HG03097 (cell line): Measurements from ENCODE around the gene SSTR3.
"Not testable (repeated sequence)": the region's sequence is repeated elsewhere in the genome, so short reads cannot be mapped to it uniquely, and the experiment has no call there.

Experiments used
- ATAC-seq: cut with Tn5 transposase; IDR thresholded peaks from one replicate; pipeline ENCODE4 v1.9.1; 2021; ENCODE audit not compliant: unreplicated experiment, low FRiP score

SSTR3 gene

DNA sequence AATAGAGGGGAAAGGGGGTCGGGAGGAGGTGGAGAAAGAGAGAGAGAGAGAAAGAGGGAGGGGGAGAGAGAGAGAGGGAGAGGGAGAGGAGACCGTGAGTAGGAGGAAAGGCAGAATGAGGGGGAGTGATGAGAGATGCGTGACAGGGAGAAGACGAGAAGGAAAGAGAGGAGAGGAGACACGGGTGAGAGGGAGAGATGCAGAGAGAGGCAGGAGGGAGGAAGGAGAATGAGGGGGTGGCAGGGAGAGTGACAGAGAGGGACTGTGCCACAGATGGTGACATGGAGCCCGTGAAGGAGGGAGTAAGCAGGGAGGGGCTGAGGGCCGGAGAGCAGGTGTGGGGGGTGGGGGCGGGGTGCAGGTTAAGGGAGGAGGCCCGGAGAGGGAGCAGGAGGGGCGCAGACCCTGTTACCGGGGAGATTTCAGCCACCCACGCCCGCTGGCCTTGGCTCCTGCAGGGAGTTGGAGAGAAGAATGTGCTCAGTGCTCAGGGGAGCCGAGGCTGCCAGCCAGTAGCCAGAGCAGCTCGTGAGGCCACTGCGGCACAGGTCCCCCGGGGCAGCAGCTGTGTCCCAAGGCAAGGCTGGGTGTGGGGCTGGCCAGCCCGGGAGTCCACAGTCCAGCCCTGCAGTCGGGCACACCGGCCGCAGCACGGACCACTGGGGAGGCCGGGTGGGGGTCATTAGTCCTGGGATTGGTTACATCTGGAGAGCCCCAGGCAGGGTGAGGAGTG, at the start of gene SSTR3:
SSTR3 (minus strand) TSS at position 304 of the 733 bp plus-strand sequence. CDS start 4,674 bp downstream, outside the sequence.
- ATAC-seq: no peak

DNA sequence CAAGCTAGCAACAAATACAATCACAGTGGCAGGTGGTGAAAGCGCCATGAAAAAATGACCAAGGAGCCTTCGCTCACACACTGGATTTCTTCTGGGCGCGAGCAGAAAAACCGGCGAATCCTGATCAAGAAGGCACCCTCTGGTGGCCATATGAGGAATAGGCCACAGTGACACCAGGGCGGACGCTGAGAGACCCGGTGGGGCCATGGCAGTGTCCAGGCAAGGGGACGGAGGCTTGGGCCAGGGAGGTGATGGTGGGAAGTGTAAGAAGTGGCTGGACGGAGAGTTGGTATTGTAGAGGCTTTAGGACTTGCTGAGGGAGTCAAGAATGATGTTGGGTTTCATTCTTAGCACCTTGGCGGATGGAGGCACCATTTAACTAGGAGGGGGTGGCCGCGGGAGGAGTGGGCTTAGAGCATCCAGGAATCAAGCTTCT, 48.6 kb upstream of the SSTR3 start:
- ATAC-seq: no peak

DNA sequence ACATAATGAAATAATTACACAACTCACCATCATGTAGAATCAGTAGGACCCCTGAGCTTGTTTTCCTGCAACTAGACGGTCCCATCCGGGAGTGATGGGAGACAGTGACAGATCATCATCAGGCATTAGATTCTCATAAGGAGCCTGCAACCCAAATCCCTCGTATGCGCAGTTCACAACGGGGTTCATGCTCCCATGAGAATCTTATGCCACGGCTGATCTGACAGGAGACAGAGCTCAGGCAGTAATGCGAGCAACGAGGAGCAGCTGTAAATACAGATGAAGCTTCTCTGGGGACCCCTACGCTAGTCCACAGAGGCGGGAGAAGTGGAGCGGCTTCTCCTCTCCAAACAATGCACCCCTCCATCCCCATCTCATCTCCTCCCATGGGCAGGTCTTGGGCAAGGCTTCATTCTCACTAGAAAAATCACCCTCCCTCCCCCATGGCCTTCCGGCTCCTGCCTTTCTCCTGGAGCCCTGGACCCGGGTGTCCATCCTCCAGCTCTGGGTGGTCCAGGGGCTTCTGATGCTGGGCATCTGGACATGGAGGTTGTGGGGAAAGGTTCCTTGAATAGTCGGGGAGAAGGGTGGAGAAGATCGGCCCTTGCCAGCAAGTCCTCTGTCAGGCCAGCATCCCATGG, 48.0 kb upstream of the SSTR3 start:
- ATAC-seq: no peak

DNA sequence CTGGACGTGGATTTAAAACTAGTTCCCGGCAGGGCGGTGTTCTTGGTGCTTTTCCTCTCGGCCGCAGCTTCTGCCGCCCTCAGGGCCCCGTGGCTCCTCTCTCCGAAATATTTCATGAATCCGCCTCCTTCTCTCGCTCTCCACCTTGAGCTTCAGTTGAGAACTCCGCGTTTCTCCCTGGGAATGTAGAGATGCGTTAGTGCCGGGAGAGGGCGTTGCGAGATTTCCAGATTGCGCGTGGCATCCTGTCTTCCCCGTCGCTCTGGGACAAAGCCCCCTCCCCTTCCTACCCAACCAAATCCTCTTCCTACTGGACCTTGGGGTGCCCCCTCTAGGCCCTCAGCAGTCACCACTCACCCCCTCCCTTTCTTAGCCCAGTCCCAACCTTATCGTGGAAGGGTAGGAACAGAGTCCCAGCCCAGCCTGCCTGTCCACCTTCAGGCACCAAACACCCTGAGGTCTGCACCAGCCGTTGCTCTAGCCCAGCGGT, 47.3 kb upstream of the SSTR3 start:
- ATAC-seq: no peak

DNA sequence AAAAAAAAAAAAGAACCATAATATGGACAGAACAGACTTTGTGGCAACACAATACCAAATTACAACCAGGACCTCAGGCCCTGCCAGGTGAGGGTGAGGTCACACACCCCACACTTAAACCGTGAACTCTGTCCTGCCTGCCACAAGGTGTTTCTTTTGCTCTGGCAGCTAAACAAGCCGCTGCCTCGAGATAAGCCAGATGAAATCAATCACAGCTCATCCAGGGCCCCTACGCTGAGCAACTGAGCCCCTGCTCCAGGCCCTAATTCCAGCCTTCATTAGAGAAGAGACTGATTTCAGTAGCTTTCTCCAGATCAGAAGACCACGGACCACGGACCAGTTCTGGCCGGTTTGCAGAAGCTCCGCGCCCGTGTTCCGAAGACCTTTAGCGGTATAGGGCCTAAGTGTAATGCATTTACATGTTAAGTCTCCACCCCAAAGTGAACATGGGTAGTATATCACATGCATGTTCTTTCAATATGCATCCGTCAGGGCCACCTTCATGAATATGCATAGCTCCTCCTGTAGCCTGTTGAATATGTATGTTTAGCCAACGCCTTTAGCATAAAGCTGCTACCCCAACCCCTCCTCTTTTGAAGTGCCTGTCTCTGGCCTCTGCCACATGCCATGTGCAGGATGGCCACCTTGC, 46.6 kb upstream of the SSTR3 start:
- no peak for ATAC-seq

DNA sequence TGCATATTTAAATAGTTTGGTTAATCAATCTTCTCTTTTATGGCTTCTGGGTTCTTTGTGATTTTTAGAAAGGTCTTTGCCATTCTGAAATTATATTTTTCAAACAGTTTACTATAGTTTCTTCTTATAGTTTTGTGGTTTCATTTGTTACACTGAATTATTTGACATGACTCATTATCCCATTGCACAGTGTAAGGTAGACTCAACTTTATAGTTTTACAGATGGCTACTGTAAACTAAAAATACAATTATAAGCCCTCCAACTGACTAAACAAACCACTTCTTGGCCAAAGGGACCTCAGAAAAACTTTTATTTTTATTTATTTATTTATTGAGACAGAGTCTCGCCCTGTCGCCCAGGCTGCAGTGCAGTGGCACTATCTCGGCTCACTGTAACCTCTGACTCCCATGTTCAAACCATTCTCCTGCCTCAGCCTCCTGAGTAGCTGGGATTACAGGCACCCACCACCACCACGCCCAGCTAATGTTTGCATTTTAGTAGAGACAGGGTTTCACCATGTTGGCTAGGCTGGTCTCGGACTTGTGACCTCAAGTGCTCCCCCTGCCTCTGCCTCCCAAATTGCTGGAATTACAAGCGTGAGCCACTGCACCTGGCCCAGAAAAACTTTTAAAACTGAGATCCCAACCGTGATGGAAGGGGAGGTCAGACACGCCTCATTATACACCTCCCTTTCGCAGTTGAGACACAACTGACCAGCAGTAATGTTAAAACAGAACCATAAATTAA, 45.9 kb upstream of the SSTR3 start:
- no peak for ATAC-seq

DNA sequence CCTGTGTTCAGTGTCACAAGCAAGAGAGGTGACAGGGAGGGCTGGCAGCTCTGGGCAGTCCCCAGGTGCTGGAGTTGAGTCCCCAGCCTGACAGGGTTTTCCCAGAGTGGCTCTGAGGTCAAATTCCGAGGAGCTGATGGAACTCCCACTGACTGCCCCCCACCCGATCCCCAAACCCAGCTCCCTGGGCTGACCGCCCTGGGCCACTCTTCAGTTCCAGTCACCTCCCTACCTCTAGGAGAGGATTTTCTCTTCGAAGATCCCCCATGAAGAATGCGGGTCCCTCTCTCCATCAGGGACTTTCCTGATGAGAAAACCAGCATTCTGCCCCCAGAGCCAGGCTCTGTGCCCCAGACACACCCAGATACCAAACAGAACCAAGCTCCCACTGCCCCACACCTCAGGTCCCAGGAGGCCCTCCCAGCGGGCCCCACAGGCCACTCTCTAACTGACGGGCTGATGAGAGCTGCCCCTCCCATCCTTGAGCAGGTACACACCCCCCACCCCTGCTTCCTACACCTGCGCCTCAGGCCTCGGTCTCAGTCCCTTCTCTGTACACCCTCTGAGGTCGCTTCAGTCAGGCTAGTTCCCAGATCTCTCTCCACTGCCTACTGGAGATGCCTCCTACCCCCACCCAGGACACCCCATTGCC, 43.9 kb upstream of the SSTR3 start:
- ATAC-seq: no peak

DNA sequence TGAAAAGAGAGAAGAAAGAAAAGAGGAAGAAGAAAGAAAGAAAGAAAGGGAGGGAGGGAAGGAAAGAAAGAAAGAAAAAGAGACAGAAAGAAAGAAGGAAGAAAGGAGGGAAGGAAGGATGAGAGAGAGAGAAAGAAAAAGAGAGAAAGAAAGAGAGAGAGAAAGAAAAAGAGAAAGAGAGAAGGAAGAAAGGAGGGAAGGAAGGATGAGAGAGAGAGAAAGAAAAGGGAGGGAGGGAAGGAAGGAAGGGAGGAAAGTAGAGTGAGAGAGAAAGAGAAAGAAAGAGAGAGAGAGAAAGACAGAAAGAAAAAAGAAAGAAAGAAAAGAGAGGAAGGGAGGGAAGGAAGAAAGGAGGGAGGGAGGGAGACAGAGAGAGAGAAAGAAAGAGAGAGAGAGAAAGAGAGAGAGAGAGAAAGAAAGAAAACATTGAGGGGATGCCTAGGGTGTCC, 43.3 kb upstream of the SSTR3 start:
- ATAC-seq: no peak

DNA sequence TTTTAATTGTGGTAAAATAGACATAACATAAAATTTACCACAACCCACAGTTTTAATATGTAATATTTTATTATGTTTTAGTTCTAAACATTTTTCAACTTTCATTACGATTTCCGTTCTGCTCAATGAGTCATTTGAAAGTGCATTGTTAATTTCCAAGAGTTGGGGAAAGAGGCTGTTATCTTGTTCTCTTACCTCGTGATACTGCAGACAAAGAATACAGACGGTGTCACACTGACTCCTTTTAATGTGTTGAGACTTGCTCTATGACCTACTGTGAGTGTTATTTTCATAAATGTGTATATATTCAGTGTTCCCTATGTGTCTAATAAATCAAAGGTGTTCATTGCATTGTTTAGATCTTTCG, 42.6 kb upstream of the SSTR3 start:
- no peak for ATAC-seq

DNA sequence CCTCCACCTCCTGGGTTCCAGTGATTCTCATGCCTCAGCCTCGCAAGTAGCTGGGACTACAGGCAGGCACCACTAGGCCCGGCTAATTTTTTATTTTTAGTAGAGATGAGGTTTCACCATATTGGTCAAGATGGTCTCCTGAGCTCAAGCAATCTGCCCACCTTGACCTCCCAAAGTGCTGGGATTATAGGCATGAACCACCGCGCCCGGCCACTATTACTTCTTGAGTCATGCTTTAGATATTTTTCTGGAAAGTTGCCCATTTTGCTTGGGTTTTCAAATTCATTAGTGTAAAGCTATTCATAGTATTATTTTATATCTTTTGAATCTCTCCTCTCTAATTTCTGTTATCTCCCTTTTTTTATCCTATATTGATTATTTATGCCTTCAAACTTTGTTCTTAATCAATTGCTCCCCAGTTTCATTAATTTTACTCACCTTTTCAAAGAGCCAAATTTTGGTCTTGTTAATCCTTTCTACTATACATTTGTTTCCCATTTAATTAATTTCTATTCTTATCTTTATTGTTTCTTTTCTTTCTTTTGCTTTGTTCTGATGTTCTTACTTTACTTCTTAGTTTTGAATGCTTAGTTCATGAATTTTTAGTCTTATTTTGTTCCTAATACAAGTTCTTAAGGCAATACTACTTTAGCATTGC, 42.1 kb upstream of the SSTR3 start:
- no peak for ATAC-seq

DNA sequence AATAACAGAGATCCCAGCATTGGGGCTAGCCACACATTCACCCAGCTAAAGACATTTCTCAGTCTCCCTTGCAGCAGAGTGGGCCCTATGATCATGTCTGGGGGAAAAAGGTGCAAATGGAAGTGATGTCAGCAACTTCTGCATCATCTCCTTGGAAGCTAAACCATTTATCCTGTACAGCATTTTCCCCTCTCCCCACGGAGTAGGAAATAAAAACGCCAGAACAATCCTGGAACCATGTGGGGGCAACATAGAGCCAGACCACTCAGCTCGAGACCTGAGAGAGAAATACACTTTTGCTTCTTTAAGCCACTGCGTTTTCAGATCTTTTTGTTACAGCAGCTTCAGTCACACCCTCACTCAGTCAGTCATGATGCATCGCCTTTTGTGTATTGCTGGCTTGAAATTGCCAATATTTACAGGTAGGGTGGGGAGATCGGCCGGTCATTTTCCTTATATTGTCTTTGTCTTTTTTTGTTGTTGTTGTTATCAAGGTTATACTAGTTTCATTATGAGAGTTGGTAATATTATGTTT, 40.9 kb upstream of the SSTR3 start:
- ATAC-seq: no peak

DNA sequence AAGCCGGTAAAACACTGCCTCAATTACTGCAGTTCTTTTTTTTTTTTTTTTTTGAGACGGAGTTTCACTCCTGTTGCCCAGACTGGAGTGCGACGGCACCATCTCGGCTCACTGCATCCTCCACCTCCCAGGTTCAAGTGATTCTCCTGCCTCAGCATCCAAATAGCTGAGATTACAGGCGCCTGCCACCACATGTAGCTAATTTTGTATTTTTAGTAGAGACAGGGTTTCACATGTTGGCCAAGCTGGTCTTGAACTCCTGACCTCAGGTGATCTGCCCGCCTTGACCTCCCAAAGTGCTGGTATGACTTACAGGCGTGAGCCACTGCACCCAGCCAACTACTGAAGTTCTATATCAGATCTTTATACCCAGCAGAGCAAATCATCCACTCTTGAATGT, 39.6 kb upstream of the SSTR3 start:
- not testable (repeated sequence) for ATAC-seq

DNA sequence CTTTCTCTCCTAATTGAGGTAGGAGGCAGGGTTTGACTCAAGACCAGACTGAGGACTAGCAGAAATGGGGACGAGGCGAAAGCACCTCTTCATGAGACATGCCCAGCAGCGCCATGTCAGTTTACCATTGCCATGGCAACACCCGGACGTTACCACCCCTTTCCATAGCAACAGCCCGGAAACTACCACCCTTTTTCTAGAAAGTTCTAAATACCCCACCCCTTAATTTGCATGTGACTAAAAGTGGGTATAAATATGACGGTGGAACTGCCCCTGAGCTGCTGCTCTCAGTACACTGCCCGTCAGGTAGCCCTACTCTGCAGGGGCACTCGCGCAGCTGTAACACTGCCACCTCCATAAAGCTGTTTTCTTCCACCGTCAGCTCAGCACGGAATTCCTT, 37.7 kb upstream of the SSTR3 start:
- ATAC-seq: no peak

DNA sequence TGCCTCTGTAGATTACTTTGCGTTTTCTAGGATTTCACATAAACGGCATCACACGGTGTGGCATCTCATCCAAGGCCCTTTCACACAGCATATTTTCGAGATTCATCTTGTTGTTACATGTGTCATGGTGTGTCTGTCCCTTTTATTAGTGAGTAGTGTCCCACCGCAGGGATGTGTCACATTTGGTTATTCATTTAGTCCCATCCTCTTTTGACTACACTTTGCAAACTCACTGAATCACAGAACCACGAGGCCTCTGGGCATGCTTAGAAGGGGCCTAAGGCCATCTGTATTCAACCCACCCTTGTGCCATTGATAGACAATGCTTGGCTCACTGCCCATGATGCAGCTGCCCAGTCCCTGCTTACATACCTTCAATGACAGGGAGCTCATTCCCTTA, 36.0 kb upstream of the SSTR3 start:
- no peak for ATAC-seq

DNA sequence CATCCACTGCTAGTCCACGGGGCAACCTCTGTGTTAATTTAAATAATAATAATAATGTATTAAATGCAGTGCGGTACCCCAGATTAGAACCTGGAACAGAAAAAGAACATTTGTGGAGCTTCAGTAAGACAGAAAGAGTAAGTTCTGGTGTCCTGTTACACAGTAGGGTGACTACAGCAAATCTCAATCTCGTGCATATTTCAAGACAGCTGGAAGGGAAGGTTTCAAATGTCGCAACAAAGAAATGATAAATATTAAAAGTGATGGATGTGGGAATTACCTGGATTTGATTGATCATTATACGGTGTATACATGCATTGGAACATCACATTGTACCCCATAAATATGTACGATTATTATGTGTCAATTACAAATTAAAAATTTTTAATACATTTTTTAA, 33.5 kb upstream of the SSTR3 start:
- ATAC-seq: no peak

DNA sequence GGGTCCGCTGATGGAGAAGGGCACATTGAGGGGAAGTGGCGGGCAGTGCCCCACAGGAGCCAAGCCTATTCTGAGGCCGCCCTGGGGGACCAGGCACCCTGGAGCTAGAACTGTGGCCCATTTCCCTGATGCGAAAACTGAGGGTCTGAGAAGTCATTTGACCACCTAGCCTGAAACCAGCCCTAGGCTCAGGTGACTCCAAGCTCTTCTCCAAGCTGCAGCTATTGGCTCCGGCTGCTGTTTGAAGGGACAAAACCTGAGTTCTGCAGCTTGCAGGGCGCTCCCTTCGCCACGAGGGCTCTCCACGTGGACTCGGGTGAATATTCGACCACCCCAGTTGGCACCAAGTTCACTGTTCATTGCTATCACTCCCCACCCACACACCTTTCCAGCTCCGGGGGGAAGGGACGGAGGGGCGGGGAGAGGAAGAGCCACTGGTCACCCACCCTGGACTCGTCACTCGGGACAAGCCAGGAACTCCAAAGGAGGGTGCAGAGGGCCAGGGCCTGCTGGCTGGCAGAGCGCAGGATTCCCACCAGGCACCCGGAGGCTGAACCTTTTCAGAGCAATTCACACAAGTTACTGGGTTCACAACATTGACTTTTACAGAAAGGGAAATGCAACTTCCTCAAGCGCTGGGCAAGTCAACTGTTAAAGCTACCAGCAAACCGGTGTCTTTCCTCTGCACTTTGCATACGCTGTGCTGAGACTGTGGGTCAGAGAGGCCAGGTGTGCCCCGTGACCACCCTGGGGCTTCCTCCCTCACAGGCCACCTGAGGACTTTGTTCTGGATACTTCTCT, 32.8 kb upstream of the SSTR3 start:
- ATAC-seq: peak; percentile 28

DNA sequence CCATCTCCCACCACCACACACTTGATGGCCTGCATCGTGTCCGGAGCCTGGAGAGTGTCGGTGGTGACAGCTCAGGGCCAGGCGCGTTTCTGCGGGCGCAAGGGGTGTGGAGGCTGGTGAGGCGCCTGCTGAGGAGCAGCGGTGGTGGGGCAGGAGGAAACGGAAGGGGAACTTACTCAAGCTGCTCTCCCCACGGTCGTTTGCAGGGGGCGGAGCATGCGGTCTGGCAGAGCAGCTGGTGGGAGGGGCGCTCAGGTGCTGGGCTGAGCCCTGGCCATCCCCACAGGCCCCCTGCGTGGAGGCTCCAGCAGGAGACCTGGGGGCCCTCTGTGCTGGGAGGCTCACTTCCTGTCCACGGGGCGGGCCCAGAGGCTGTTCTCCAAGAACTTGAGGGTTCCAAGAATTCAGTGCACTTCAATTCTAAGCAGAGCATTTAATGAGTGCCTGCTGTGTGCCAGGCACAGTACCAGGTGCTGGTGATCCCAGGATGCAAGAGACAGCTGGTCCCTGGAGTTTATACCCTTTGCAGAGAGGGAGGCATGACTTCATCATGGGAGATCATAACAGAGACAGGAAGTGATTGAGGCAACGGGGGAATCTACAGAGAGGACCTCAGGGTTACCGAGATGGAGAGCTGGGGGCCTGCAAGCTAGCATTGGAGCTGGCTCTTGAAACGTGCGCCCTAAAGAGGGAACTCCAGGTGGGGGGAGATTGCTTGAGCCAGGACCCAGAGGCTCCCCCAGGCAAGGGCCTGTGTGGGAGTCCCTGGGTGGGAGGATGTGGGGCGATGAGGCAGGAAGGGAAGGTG, 32.0 kb upstream of the SSTR3 start, which contains the start of gene RAC2:
RAC2 (minus strand) TSS at position 156 of the 808 bp plus-strand sequence; CDS start at position 35, 121 bp downstream.
- peak; percentile 52 for ATAC-seq
